Hematopoietic multipotent progenitor cell treated with erythropoietin and hydrocortisone succinate and interleukin-3 and kit ligand, for 4 days (in vitro differentiated cells): ENCODE results near the gene NBAS.

Source experiments
- DNase-seq: peaks from one replicate; pipeline ENCODE4 v3.0.0-alpha.2; 2015

Gene NBAS

GRCh38 chr2:15560988-15561573 is at the start of gene NBAS:
Gene NBAS, minus strand, starts transcription at chr2:15561334. Its CDS starts 30 bp downstream, at chr2:15561304.
- peak; percentile 94 for DNase-seq

GRCh38 chr2:15610430-15610952 is 49.4 kb upstream of the NBAS start:
- DNase-seq = no peak

- no peak for DNase-seq
Measured at GRCh38 chr2:15609341-15610042, 48.4 kb upstream of the NBAS start.

- DNase-seq = no peak
Measured at GRCh38 chr2:15608392-15608761, 47.2 kb upstream of the NBAS start.

- no peak for DNase-seq
Measured at GRCh38 chr2:15607709-15608391, 46.7 kb upstream of the NBAS start.

GRCh38 chr2:15606481-15607441 is 45.6 kb upstream of the NBAS start:
- no peak for DNase-seq

- no peak for DNase-seq
Measured at GRCh38 chr2:15605721-15606120, 44.6 kb upstream of the NBAS start.

- DNase-seq = no peak
Measured at GRCh38 chr2:15603948-15604347, 42.8 kb upstream of the NBAS start.

- DNase-seq = no peak
Measured at GRCh38 chr2:15603044-15603765, 42.1 kb upstream of the NBAS start.

GRCh38 chr2:15602393-15602792 is 41.3 kb upstream of the NBAS start:
- no peak for DNase-seq

GRCh38 chr2:15601681-15602080 is 40.5 kb upstream of the NBAS start:
- no peak for DNase-seq

GRCh38 chr2:15599994-15600393 is 38.9 kb upstream of the NBAS start:
- DNase-seq = no peak

GRCh38 chr2:15596968-15597367 is 35.8 kb upstream of the NBAS start:
- DNase-seq = no peak

GRCh38 chr2:15596350-15596749 is 35.2 kb upstream of the NBAS start:
- no peak for DNase-seq

- DNase-seq = no peak
Measured at GRCh38 chr2:15595936-15596335, 34.8 kb upstream of the NBAS start.

GRCh38 chr2:15595342-15595905 is 34.3 kb upstream of the NBAS start:
- no peak for DNase-seq

- DNase-seq = peak; percentile 63
Measured at GRCh38 chr2:15594291-15595256, 33.4 kb upstream of the NBAS start.

GRCh38 chr2:15593327-15593705 is 32.2 kb upstream of the NBAS start:
- DNase-seq = no peak

GRCh38 chr2:15591692-15592463 is 30.7 kb upstream of the NBAS start, which contains the start of gene DDX1:
Gene DDX1, plus strand, starts transcription at chr2:15591868. Its CDS starts 66 bp downstream, at chr2:15591934.
- DNase-seq = peak; percentile 94

- no peak for DNase-seq
Measured at GRCh38 chr2:15591373-15591691, 30.2 kb upstream of the NBAS start.
